OCI-M2 (cell line): ENCODE data around the gene PTGR2.
"Not testable (repeated sequence)": the region's sequence is repeated elsewhere in the genome, so short reads cannot be mapped to it uniquely, and the experiment has no call there.

Experiments
- DNase-seq: peaks from one replicate; lab custom pipeline; 2025; ENCODE audit not compliant: unreplicated experiment; lab: John Stamatoyannopoulos, UW

The PTGR2 gene

DNA sequence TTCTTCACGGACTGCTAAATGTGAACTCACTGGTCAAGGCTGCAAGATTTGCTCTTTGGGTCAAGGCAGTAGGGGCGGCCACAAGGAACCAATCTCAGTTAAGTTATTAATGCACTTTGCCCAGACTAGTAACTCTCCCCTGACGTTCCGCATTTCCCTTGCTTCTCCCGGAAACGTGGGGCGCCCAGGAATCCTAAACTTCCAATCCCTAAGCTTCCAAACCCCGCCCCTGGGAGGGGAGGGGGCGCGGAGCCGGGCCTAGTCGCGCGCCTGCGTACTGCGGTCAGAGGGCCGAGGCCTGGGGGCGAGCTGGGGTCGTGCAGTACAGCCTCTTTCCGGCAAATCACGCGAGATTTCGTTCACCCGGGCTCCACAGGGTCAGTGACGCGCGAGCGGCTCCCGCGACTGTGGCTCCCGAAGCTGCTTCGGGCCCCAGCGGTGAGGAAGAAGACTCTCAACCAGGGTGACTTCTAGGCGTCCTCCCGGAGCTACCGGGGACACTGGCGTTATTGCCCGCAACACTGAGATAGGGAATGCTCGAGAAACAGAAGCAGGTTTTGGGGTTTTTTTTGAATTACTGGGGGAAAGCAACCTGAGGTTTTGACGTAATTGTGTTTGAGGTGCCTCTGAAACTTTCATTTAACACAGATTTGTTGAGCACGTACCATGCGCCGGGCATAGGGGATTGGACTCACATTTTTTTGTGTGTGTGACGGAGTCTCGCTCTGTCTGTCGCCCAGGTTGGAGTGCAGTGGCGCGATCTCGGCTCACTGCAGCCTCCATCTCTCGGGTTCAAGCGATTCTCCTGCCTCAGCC is at the start of gene PTGR2:
Gene PTGR2, plus strand, starts transcription at position 265 of the 816 bp plus-strand sequence. CDS start 7,032 bp downstream, outside the sequence.
- DNase-seq, result peak; percentile 86

DNA sequence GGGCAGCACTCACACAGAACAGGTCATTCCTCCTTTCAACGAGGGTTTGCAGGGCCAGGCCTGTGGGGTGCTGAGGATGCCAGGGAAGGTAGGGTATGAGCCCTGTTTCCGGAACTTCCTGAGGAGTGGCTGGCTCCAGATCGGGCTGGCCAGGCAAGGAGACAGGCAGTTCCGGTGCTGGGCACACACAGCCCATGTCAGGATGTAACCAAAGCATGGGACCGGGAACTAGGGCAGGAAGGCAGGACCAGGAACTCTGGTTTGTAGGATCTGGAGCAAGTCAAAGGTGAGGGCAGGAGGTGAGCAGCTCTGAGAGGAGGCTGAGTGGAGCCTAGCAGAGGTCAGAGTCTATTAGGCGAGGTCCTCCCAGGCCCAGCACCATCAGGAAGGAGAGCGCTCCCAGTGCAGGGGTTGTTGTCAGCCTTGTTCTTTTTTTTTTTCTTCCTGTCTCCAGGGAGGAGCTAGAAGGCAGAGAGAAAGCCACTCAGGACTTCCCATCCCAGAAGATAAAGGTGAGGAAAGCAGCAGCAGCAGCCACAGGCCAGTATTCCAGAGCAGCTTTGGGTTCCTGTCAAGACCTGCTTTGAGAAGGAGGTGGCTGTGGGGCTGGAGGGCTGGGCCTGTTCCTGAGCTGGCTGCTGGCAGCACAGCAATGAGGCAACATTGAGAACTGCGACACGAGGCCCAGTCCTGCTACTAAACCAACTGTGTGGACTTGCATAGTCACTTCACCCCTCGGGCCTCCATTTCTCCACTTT is 49.0 kb upstream of the PTGR2 start:
- no peak for DNase-seq

DNA sequence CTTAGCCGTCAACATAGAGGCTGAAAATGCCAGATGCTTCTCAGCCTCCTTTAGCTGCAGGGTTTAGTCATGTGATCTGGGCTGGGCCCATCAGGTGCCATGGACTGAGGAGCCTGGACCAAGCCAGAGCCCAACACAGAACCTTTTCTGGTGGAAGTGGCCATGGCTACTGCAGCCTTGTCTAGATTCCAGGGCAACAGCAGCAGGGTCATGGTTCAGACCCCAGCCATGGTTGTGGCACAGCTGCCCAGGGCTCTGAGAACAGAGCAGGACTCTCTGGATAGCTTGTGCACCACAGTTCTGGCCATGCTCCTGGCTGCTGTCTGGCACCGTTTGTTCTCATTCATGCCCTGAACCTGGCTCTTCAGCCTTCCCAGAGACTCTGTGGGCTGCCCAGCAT is 47.0 kb upstream of the PTGR2 start:
- no peak for DNase-seq

DNA sequence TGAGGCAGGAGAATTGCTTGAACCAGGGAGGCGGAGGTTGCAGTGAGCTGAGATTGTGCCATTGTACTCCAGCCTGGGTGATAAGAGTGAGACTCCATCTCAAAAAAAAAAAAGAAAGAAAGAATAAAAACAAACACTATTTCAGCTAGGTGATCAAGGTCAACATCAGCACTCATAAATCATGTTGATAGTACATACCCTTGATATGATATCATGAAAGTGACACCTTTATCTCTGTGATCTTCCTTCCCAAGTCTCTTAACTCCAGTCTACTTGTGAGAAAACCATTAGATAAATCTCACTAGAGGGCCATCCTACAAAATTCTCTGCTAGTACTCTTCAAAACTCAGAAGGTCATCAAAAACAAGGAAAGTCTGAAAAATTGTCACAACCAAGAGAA is 44.2 kb upstream of the PTGR2 start:
- DNase-seq, result no peak

DNA sequence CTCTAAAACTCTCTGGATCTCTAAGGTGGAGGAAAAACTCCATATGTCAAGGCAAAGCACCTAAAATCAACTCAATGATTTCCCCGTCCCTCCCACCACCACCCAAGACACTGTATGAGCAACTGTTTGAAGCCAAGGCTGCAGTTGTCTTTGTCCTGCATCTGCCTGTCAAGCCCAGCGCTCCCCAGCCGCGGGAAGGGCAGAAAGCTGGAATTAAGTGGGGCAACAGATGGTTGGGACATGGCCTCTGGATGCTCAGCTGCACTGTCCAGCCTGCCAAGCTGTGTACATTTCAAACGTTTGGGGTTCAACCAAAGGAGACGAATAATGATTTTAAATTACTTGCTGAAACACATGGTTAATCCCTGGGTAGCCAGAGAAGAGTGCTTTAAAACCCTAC is 42.2 kb upstream of the PTGR2 start:
- DNase-seq, result no peak

DNA sequence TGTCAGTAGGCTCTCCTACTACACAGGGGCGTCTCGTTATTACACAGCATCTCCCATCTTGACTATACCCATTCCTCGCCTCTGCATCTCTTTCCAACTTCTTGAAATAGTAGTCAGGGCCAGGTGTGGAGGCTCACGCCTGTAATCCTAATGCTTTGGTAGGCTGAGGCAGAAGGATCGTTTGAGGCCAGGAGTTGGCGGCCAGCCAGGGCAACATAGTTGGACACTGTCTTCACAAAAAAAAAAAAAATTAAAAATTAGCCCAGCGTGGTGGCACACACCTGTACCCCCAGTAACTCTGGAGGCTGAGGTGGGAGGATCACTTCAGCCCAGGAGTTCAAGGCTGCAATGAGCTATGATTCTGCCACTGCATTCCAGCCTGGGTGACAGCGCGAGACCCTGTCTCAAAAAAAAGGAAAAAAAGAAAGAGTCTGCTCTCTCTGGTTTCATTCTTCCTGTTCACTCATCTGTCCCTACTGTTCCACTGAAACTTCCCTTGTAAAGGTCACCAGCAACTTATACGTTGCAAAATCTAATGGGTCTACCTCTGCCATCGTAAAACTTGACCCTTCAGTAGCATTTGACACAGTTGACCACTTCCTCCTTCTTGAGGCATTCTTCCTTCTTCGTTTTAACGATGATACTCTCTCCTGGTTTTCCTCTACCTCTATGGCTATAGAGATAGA is 41.0 kb upstream of the PTGR2 start:
- DNase-seq, result no peak

DNA sequence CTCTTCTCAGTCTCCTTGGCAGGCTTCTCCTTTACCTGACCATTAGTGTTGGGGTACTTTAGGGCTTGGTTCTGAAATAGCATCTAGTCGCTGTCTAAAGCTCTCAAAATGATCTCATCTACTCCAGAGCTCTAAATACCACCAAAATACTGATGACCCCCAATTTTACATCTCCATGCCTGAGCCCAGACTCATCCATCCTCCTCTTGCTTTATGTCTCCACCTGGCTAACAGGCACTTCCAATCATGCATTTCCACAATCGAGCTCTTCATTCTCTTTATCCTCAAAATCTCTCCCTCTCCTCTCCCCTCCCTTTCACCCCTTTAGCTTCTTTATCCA is 40.5 kb upstream of the PTGR2 start:
- DNase-seq, result no peak

DNA sequence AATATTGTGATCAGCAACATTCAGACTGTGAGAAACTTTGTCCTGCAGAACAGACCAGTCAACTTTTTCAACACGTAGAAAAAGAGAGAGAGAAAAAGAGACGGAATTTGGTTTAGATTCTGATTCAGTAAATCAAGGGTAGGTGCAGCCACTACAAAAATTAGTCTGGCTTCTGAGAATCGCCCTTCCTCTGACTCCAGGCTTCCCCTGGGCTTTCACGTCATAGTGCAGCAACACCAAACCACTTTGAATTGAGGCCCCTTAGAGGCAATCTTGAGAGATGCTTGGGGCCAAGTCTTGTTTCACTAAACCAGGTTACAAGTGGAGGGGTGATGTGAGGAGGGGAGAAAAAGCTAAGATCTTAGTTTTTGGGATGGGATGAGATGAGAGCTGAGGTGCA is 37.5 kb upstream of the PTGR2 start:
- DNase-seq, result no peak

DNA sequence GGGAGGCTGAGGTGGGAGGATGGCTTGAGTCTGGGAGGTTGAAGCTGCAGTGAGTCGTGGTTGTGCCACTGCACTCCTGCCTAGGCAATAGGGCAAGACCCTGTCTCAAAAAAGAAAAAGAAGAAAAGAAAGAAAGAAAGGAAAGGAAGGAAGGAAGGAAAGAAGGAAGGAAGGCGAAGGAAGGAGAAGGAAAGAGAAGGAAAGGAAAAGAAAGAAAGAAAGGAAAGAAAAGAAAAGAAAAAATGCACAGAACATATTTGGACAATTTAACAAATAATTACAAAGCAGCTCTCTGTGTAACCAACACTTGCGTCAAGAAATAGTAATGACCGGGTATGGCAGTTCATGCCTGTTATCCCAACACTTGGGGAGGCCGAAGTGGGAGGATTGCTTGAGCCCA is 35.8 kb upstream of the PTGR2 start:
- DNase-seq, result no peak

DNA sequence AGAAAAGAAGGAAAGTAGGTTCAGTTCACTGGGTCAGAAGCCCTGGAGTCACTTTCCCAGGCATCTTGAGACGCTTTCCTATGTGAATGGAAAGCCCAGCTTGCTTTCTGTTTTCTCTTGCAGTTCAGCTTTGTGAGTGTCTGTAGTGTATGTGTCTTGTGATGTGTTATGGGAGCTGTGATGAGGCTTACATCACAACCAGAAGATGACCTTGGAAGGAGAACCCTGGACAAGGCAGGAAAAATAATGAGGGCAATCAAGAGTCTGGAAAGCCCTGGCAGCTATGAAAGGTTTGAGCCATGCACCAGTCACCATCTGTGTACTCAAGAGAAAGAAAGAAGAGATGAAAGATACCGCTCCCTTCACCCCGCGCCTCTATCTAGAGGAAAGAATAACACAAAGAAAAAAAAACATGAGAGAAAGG is 35.2 kb upstream of the PTGR2 start:
- no peak for DNase-seq

DNA sequence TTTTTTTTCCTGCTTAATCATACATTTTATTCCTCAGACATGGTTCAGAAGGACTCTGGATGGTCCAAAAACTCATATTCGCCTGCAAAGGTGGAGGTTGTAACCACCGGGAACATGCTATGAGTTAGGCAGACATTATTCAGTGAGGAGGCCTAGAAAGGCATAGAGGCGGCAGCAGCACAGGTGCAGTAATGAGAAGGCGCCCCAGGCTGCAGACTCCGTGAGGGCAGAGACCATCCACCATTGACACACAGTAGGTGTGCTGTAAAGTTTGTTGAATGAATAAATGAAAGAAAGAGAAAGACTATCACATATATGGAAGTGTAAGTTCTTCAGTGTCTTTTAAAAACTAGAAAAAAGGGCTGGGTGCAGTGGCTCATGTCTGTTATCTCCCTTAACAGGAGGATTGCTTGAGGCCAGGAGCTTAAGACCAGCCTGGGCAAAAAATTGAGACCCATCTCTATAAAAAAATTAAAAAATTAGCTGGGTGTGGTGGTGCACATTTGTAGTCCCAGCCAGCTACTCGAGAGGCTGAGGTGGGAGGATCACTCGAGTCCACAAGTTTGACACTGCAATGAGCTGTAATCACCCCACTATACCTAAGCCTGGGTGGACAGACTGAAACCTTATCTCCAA is 34.5 kb upstream of the PTGR2 start:
- no peak for DNase-seq

DNA sequence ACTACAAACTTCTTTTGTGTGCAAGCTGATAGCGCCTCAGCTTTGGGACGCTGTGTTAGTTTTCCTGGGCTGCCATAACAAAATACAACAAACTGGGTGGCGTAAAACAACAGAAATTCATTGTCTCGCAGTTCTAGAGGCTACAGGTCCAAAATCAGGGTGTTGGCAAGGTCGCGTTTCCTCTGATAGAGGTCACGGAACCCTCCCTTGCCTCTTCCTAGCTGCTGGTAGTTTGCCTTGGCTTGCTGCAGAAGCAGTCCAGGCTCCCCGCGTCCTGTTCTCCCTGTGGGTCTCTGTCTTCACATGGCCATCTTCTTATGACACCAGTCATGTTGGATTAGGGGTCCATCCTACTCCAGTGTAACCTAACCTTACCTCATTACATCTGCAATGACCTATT is 32.8 kb upstream of the PTGR2 start:
- DNase-seq, result no peak

DNA sequence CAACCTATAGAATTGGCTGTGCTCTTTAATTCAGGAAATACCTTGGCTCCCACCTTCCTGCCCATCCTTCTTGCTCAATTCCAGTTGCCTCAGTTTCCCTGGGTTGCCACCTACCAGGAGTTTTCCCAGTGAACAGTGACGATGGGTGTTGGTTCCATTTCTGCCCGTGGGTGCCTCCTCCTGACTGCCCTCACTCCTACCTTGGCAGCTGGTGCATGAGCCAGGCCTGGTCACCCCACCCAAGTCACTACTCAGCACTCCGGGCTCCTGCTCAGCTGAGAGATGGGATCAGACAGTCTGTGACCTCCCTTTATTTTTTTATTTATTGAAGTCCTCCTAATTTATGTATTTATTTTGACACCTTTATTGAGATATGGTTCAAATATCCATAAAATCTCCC is 31.0 kb upstream of the PTGR2 start:
- no peak for DNase-seq

DNA sequence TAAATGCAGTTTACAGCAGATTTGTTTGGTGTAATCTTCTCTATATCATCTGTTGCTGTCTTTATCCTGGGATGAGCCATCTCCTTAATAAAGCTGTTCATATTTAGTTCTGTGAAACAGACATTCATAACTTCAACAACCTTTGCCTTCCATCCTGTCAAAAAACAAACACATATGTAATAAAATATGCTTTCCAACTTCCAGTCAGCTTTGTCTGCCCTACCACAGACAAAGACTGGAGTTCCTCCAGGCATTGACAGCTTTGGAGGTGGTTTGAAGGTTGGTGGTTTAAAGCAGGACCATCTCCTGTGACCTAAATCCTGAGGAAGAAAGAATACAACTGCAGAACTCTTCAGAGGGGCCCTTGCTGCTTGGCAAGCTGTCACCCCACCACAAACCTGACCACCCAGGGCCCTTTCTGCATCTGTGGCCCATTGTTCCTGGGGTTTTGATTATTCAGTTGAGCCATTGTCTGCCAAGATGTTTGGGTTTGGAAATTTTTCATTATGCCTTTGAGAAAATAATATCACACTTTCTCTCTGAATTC is 28.2 kb upstream of the PTGR2 start:
- DNase-seq, result no peak

DNA sequence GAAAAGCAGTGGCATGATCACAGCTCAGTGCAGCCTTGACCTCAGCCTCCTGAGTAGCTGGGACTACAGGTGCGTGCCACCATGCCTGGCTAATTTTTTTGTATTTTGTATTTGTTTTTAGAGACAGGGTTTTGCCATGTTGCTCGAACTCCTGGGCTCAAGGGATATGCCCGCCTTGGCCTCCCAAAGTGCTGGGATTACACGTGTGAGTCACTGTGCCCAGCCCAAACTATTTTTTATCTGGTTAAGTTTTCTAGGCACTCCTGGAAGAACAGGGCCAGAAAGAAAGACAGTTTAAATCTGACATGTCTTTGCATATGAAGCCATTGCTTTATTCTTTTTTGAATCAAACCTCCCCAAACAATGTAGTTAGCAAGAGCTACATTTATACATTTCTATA is 27.5 kb upstream of the PTGR2 start:
- no peak for DNase-seq

DNA sequence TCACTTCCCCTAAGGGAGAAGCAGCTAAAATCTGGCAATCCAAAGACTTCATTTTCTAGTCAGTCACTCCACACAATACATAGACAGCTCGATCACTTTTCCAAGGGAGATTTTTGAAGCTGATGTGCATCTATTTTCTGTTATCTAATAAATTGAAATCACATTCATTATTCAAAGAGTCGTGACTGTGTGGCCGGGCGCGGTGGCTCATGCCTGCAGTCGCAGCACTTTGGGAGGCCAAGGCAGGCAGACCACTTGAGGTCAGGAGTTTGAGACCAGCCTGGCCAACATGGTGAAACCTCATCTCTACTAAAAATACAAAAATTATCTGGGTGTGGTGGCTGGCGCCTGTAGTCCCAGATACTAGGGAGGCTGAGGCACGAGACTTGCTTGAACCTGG is 27.1 kb upstream of the PTGR2 start:
- no peak for DNase-seq

DNA sequence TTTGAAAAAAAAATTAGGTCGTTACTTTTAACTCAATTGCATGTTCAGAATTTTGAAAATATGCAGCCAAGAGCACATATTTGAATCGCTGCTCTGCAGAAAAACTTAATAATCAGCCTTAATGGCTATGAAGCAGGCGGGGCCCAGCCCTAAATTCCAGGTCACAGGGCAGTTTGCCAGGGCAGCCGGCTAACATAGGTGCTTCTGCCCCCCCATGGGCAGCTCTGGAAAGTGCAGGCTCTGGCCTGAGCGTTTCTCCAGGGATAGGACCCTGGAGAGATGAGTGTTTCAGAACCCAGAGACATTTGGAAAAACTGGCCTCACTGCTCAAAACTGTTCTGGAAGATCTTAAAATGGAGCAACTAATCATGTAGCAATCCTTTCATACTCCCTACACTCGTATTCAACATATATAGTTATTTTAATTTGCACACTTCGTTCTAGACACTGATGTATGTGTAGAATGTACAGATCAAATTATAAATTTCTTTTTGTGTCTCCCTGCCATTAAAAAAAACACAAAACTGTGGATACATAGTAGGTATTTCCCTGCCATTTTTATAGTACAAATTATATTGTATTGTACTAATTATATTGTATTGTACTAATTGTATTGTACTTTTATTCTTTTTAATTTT is 26.0 kb upstream of the PTGR2 start:
- peak; percentile 60 for DNase-seq

DNA sequence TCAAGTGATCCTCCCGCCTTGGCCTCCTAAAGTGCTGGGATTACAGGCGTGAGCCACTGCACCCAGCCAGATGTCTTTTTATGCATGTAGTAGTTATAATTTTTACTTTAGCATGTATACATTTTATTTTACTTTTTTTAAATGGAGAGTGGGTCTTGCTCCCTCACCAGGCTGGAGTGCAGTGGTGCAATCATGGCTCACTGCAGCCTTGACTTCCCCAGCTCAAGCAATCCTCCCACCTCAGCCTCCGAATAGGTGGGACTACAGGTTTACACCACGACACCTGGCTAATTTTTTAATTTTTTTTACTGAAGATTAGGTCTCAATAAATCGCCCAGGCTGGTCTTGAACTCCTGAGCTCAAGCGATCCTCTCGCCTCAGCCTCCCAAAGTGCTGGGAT is 24.4 kb upstream of the PTGR2 start:
- not testable (repeated sequence) for DNase-seq

DNA sequence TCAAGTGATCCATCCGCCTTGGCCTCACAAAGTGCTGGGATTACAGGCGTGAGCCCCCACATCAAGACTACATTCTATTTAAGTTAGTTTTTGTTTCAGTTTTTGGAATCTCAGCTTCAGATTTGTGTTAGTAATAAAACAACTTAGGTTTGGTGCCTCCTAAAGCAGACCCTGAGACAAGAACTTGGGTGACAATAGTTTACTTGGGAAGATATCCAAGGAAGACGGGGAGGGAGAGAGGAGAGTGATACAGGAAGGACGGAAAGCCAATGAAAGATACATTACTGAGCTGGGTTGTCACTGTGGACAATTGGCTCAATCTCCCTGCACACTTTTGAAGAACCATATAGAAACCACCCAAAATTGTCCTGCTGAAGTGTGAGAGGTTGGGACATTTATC is 22.6 kb upstream of the PTGR2 start:
- no peak for DNase-seq

DNA sequence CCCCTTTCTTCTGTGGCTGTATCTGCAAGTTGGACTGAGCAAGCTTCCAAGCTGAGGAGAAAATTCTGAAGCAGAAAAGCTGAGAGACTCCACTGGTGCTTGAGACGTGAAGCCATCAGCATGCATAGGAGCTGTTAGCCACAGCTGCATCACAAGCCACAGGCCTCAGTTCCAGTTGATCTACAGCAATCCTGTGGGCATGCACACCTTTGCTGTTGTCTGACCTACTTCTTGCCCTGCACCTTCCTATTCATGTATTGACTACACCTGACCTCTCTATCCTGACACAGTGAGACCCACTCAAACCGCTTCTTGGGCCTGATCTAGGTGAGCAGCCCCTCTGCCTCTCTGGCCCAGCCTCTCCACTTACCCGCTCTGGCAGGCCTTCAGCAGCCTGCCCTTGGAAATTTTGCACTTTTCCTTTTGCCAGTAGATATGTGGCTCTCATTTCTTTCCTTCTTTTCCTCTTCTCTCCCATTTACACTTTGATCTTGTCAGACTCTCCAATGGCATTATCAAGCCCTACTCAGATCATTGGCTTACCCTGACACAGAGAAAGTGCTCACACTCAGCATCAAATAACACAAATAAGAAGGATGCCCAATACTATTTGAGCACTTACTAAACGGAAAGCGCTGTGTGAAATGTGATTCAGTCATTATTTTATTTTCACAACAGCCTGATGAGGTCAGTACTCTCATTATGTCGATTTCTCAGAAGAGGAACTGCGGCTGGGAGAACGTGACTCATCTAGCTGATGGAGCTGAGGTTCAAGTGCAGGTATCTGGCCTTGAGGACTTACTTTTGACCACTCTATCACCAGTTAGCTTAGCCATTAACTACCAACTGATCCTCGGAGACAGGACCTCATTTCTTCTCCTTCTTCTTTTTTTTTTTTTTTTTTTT is 21.9 kb upstream of the PTGR2 start:
- no peak for DNase-seq
